Muscle of leg (tissue), 11 donors: ENCODE measurements around the gene COX6A1. TPM values are rescaled to one million over a fixed set of nuclear protein-coding genes. Genes with fewer than 3 reads are reported as not detected.

Source experiments
- DNase-seq: peaks from one replicate; pipeline ENCODE4 v3.0.0; 2013
- H3K27ac ChIP-seq: one replicate; pipeline ENCODE4 v1.5.1; 2013; ENCODE audit warnings: mild to moderate bottlenecking, low read length, control low read depth
- H3K27me3 ChIP-seq: one replicate; pipeline ENCODE4 v1.6.1; 2013; ENCODE audit warnings: low read length; ENCODE audit not compliant: control insufficient read depth, insufficient read depth
- H3K36me3 ChIP-seq: one replicate; pipeline ENCODE4 v1.6.1; 2013; ENCODE audit warnings: low read length; ENCODE audit not compliant: control insufficient read depth, insufficient read depth
- H3K4me1 ChIP-seq: one replicate; pipeline ENCODE4 v1.6.1; 2013; ENCODE audit warnings: low read length; ENCODE audit not compliant: control insufficient read depth, insufficient read depth
- H3K4me3 ChIP-seq: one replicate; pipeline ENCODE4 v1.5.1; 2013; ENCODE audit warnings: low read length, control low read depth
- H3K9me3 ChIP-seq: replicated peaks from 2 replicates; pipeline ENCODE4 v1.6.1; 2013; ENCODE audit warnings: low read depth, low read length; ENCODE audit not compliant: control insufficient read depth
- WGBS: methylation state at CpG from one replicate; pipeline ENCODE4 v1.1.5; 2013; ENCODE audit warnings: missing lambda C conversion rate; ENCODE audit not compliant: insufficient coverage; 5-methylcytosine and 5-hydroxymethylcytosine counted together
- polyA plus RNA-seq, 8 donors: library from polyadenylated mRNA; unstranded; fragments of 120-200 nt; gene quantifications; one replicate each; pipeline versions ENCODE4 v1.2.1 to v1.2.3, GENCODE V29; 2013; ENCODE audit warnings: inconsistent platforms in 1 of 8, low replicate concordance in 1 of 8; ENCODE audit not compliant: insufficient read length in 8 of 8, insufficient read depth in 1 of 8
- total RNA-seq: library from RNA; stranded (reverse); fragments of 120-200 nt; gene quantifications from one replicate; pipeline ENCODE4 v1.2.4, GENCODE V29; 2013

The COX6A1 gene
- total and polyA plus RNA-seq, 9 donors = 105 to 211 (median 133) TPM

GRCh38 chr12:120490325-120490724 is 52.4 kb downstream of the COX6A1 start:
- WGBS = 95% methylated on average over 4 of the region's 5 CpGs
- H3K27ac ChIP-seq = no peak overlapping the region
- H3K9me3 ChIP-seq = no peaks in the 10 kb centered on the region
- H3K27me3 ChIP-seq = no peaks in the 10 kb centered on the region
- H3K4me3 ChIP-seq = no peak overlapping the region
- DNase-seq = no peak
- H3K4me1 ChIP-seq = peaks cover 4% of the 10 kb centered on the region
- H3K36me3 ChIP-seq = peaks cover 19% of the 10 kb centered on the region

Other genes starting within 250 kb of the COX6A1 start
- 43.5 TPM for gene GCN1, start 243.4 kb upstream of the COX6A1 start, total RNA-seq
- 10 to 100 TPM; 34.9 to 50.6 (median 42.4) TPM for gene GCN1, start 243.4 kb upstream of the COX6A1 start, polyA plus RNA-seq
- gene RPLP0, start 237.0 kb upstream of the COX6A1 start, total RNA-seq = 4,054 TPM
- gene RPLP0, start 237.0 kb upstream of the COX6A1 start, polyA plus RNA-seq = 1,000 to 10,000 TPM; 3,748 to 4,784 (median 4,368) TPM
- gene PXN, start 172.4 kb upstream of the COX6A1 start, total RNA-seq = 33.2 TPM
- 100 to 1,000 TPM in 7 of 8 donors, 10 to 100 TPM in 1; 90.8 to 170 (median 129) TPM for gene PXN, start 172.4 kb upstream of the COX6A1 start, polyA plus RNA-seq
- gene RNU4-2, start 146.2 kb upstream of the COX6A1 start, total RNA-seq = 2,159 TPM
- 1 to 10 TPM in 1 of 8 donors, not detected in 7; 2.6 TPM for gene RNU4-2, start 146.2 kb upstream of the COX6A1 start, polyA plus RNA-seq
- gene RNU4-1, start 144.9 kb upstream of the COX6A1 start, total RNA-seq = 636 TPM
- gene RNU4-1, start 144.9 kb upstream of the COX6A1 start, polyA plus RNA-seq = not detected
- gene SIRT4, start 135.8 kb upstream of the COX6A1 start, total RNA-seq = 6.3 TPM
- gene SIRT4, start 135.8 kb upstream of the COX6A1 start, polyA plus RNA-seq = 1 to 10 TPM; 3.4 to 4.8 (median 4.3) TPM
- 0.75 TPM for gene PLA2G1B, start 110.3 kb upstream of the COX6A1 start, total RNA-seq
- gene PLA2G1B, start 110.3 kb upstream of the COX6A1 start, polyA plus RNA-seq = under 1 TPM in 1 of 8 donors, not detected in 7; 0.36 TPM
- 1.2 TPM for gene MSI1, start 68.9 kb upstream of the COX6A1 start, total RNA-seq
- 1 to 10 TPM; 3.6 to 7.3 (median 4.7) TPM for gene MSI1, start 68.9 kb upstream of the COX6A1 start, polyA plus RNA-seq
- 26.6 TPM for gene TRIAP1, start 8.3 kb downstream of the COX6A1 start, total RNA-seq
- gene TRIAP1, start 8.3 kb downstream of the COX6A1 start, polyA plus RNA-seq = 10 to 100 TPM; 30.0 to 37.7 (median 34.1) TPM
- gene GATC, start 8.3 kb downstream of the COX6A1 start, total RNA-seq = 21.6 TPM
- gene GATC, start 8.3 kb downstream of the COX6A1 start, polyA plus RNA-seq = 10 to 100 TPM; 12.1 to 18.8 (median 14.7) TPM
- 71.6 TPM for gene SRSF9, start 31.6 kb downstream of the COX6A1 start, total RNA-seq
- 100 to 1,000 TPM in 5 of 8 donors, 10 to 100 TPM in 3; 82.3 to 123 (median 103) TPM for gene SRSF9, start 31.6 kb downstream of the COX6A1 start, polyA plus RNA-seq
- gene DYNLL1, start 58.0 kb downstream of the COX6A1 start, total RNA-seq = 228 TPM
- 100 to 1,000 TPM; 298 to 403 (median 359) TPM for gene DYNLL1, start 58.0 kb downstream of the COX6A1 start, polyA plus RNA-seq
- 34.5 TPM for gene COQ5, start 91.0 kb downstream of the COX6A1 start, total RNA-seq
- gene COQ5, start 91.0 kb downstream of the COX6A1 start, polyA plus RNA-seq = 10 to 100 TPM; 32.7 to 42.3 (median 36.9) TPM
- gene RNF10, start 96.2 kb downstream of the COX6A1 start, total RNA-seq = 80.8 TPM
- gene RNF10, start 96.2 kb downstream of the COX6A1 start, polyA plus RNA-seq = 100 to 1,000 TPM; 151 to 203 (median 171) TPM
- gene POP5, start 143.3 kb downstream of the COX6A1 start, total RNA-seq = 30.3 TPM
- 10 to 100 TPM; 22.2 to 31.4 (median 24.8) TPM for gene POP5, start 143.3 kb downstream of the COX6A1 start, polyA plus RNA-seq
- gene CABP1, start 202.5 kb downstream of the COX6A1 start, total RNA-seq = 2.3 TPM
- gene CABP1, start 202.5 kb downstream of the COX6A1 start, polyA plus RNA-seq = 1 to 10 TPM; 1.2 to 2.7 (median 2.4) TPM
- 70.2 TPM for gene MLEC, start 249.0 kb downstream of the COX6A1 start, total RNA-seq
- 10 to 100 TPM; 60.5 to 98.4 (median 81.7) TPM for gene MLEC, start 249.0 kb downstream of the COX6A1 start, polyA plus RNA-seq